Esophagus squamous epithelium (tissue), 4 donors: ENCODE measurements around the gene MT1F.

Source experiments
- CTCF ChIP-seq, 6 experiments: fragments of 450-650 bp in 4 of 6; fragments of 200-600 bp in 2 of 6; sonication (generic) in 2 of 6; IDR thresholded peaks; one replicate each; pipeline ENCODE4 v1.5.1; 2016 to 2019; ENCODE audit warnings: antibody characterized with exemption in 6 of 6, mild to moderate bottlenecking in 4 of 6, moderate library complexity in 4 of 6
- POLR2A ChIP-seq, 4 donors: fragments of 450-650 bp; IDR thresholded peaks; one replicate each; pipeline ENCODE4 v1.6.1; 2017; ENCODE audit warnings: antibody characterized with exemption in 4 of 4, mild to moderate bottlenecking in 4 of 4, moderate library complexity in 3 of 4

GRCh38 chr16:56688762-56689161, 31.0 kb downstream of the MT1F start:
- TF ChIP-seq CTCF (IDR thresholded peaks at IDR 0.05), result no peak
- TF ChIP-seq POLR2A (IDR thresholded peaks at IDR 0.05), result no peak
